GM10248 (cell line): Measurements from ENCODE around the gene ELP6.
"Not testable (repeated sequence)": the region's sequence is repeated elsewhere in the genome, so short reads cannot be mapped to it uniquely, and the experiment has no call there.

Source experiments
- CTCF ChIA-PET: fragments of 300-600 bp; sonication (Branson Sonifier 250); formaldehyde crosslinking; extraction: SDS; loops from one replicate; lab custom pipeline; 2021; ENCODE audit warnings: antibody characterized with exemption; lab: Yijun Ruan, JAX
- POLR2A ChIA-PET: fragments of 350-650 bp; sonication (Branson Sonifier 250); formaldehyde crosslinking; extraction: SDS; loops from one replicate; lab custom pipeline; 2020; ENCODE audit warnings: antibody characterized with exemption; lab: Yijun Ruan, JAX
- DNase-seq: peaks from one replicate; pipeline ENCODE4 v3.0.0; 2012; ENCODE audit errors: extremely low spot score
- CTCF ChIP-seq: IDR thresholded peaks from 2 replicates; pipeline ENCODE4 v1.5.1; 2012; ENCODE audit warnings: mild to moderate bottlenecking, low read depth; ENCODE audit errors: extremely low read depth, missing control alignments, control extremely low read depth

ELP6 gene

GRCh38 chr3:47515100-47515499, 1.6 kb upstream of the ELP6 start:
- ChIA-PET CTCF (interaction anchor here (1.1 kb wide), 1 partner anchor 95 kb away, joined by 9 read pairs; no protein-coding TSS in a partner anchor), POLR2A (interaction anchor here (0.6 kb wide), 1 partner anchor 670 kb away, joined by 6 read pairs; no protein-coding TSS in a partner anchor)
- no peak for TF ChIP-seq CTCF
- no peak for DNase-seq

GRCh38 chr3:47512416-47513124, 942 bp downstream of the ELP6 start:
- CTCF ChIA-PET, result interaction anchor here (0.6 to 1.9 kb wide), 8 partner anchors 9 to 148 kb away, joined by 3 to 8 read pairs (median 4); no protein-coding TSS in a partner anchor
- POLR2A ChIA-PET, result no interaction called here
- no peak for TF ChIP-seq CTCF
- DNase-seq, result no peak

GRCh38 chr3:47505267-47505666, 8.2 kb downstream of the ELP6 start:
- POLR2A ChIA-PET, DNase-seq: not testable (repeated sequence)
- CTCF ChIA-PET, result interaction anchor here (1.2 kb wide), 1 partner anchor 12 kb away, joined by 3 read pairs; no protein-coding TSS in a partner anchor

- no peak for TF ChIP-seq CTCF
- CTCF ChIA-PET, result no interaction called here
- DNase-seq, result no peak
- POLR2A ChIA-PET, result no interaction called here
These were observed 9.4 kb downstream of the ELP6 start for GRCh38 chr3:47504113-47504512.

GRCh38 chr3:47503033-47503432, 10.5 kb downstream of the ELP6 start:
- TF ChIP-seq CTCF, result no peak
- POLR2A ChIA-PET, result no interaction called here
- CTCF ChIA-PET, result interaction anchor here (1.1 to 1.4 kb wide), 2 partner anchors 10 to 19 kb away, joined by 3 read pairs; no protein-coding TSS in a partner anchor
- DNase-seq, result no peak

- CTCF ChIA-PET, result no interaction called here
- POLR2A ChIA-PET, result interaction anchor here (0.6 kb wide), 1 partner anchor 9 kb away, joined by 4 read pairs; no protein-coding TSS in a partner anchor
- DNase-seq, result no peak
- TF ChIP-seq CTCF, result no peak
These were observed 16.6 kb downstream of the ELP6 start for GRCh38 chr3:47496892-47497291.

GRCh38 chr3:47495886-47496285, 17.6 kb downstream of the ELP6 start:
- POLR2A ChIA-PET, result interaction anchor here (0.6 kb wide), 1 partner anchor 347 kb away, joined by 3 read pairs; no protein-coding TSS in a partner anchor
- no peak for TF ChIP-seq CTCF
- CTCF ChIA-PET, result interaction anchor here (0.8 to 1.3 kb wide), 2 partner anchors 10 to 30 kb away, joined by 3 read pairs; no protein-coding TSS in a partner anchor
- DNase-seq, result no peak
